ENCODE results near the gene IL27RA.

GRCh38 chr19:14054099-14054498 is 22.5 kb downstream of the IL27RA start:
- TF ChIP-seq, protein P1, sequence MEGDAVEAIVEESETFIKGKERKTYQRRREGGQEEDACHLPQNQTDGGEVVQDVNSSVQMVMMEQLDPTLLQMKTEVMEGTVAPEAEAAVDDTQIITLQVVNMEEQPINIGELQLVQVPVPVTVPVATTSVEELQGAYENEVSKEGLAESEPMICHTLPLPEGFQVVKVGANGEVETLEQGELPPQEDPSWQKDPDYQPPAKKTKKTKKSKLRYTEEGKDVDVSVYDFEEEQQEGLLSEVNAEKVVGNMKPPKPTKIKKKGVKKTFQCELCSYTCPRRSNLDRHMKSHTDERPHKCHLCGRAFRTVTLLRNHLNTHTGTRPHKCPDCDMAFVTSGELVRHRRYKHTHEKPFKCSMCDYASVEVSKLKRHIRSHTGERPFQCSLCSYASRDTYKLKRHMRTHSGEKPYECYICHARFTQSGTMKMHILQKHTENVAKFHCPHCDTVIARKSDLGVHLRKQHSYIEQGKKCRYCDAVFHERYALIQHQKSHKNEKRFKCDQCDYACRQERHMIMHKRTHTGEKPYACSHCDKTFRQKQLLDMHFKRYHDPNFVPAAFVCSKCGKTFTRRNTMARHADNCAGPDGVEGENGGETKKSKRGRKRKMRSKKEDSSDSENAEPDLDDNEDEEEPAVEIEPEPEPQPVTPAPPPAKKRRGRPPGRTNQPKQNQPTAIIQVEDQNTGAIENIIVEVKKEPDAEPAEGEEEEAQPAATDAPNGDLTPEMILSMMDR (IDR thresholded peaks at IDR 0.05): no peak
- TF ChIP-seq POLR2A (IDR thresholded peaks at IDR 0.05): no peak

Data from Peyer's patch (tissue), 4 donors.